GM18505 (cell line): ENCODE measurements around the gene HLTF.
A peak's percentile ranks its signal among the peaks of the same experiment; 100 is the strongest.

Experiments
- ATAC-seq: cut with Tn5 transposase; IDR thresholded peaks from one replicate; pipeline ENCODE4 v1.9.1; 2021; ENCODE audit not compliant: unreplicated experiment
- POLR2A ChIP-seq: IDR thresholded peaks from 4 replicates; pipeline ENCODE4 v1.6.1; 2011; ENCODE audit warnings: borderline replicate concordance; ENCODE audit not compliant: insufficient read depth, insufficient read length; ENCODE audit errors: extremely low read depth

HLTF gene

GRCh38 chr3:149077628-149078027, 8.7 kb downstream of the HLTF start:
- TF ChIP-seq POLR2A, result no peak
- ATAC-seq, result no peak

GRCh38 chr3:149067883-149068282, 18.4 kb downstream of the HLTF start:
- no peak for ATAC-seq
- TF ChIP-seq POLR2A, result no peak

GRCh38 chr3:149061776-149062175, 24.6 kb downstream of the HLTF start:
- TF ChIP-seq POLR2A, result no peak
- no peak for ATAC-seq

- no peak for TF ChIP-seq POLR2A
- no peak for ATAC-seq
Measured at GRCh38 chr3:149058602-149059001, 27.7 kb downstream of the HLTF start.

- no peak for TF ChIP-seq POLR2A
- ATAC-seq, result no peak
Measured at GRCh38 chr3:149058198-149058597, 28.1 kb downstream of the HLTF start.

- ATAC-seq, result no peak
- no peak for TF ChIP-seq POLR2A
Measured at GRCh38 chr3:149055575-149055974, 30.8 kb downstream of the HLTF start.

GRCh38 chr3:149044339-149045083, 41.8 kb downstream of the HLTF start:
- ATAC-seq, result no peak
- no peak for TF ChIP-seq POLR2A

- ATAC-seq, result peak; percentile 85
Measured at GRCh38 chr3:149042789-149043386, 43.4 kb downstream of the HLTF start.

GRCh38 chr3:149038322-149038721, 48.0 kb downstream of the HLTF start:
- no peak for TF ChIP-seq POLR2A
- ATAC-seq, result no peak

More at GRCh38 chr3:149042789-149043386, 43.4 kb downstream of the HLTF start:
- no peak for TF ChIP-seq POLR2A

- TF ChIP-seq POLR2A, result no peak
- ATAC-seq, result no peak
Measured at GRCh38 chr3:149037684-149038083, 48.6 kb downstream of the HLTF start.

GRCh38 chr3:149031096-149031495, 55.2 kb downstream of the HLTF start:
- ATAC-seq, result no peak
- TF ChIP-seq POLR2A, result no peak

- ATAC-seq, result no peak
- no peak for TF ChIP-seq POLR2A
Measured at GRCh38 chr3:149026718-149027117, 59.6 kb downstream of the HLTF start.

GRCh38 chr3:149023951-149024350, 62.4 kb downstream of the HLTF start:
- TF ChIP-seq POLR2A, result no peak
- ATAC-seq, result no peak

GRCh38 chr3:149021830-149022229, 64.5 kb downstream of the HLTF start:
- no peak for ATAC-seq
- TF ChIP-seq POLR2A, result no peak
